Measurements from ENCODE around the gene PRRT1. TPM values are rescaled to one million over a fixed set of nuclear protein-coding genes. Genes with fewer than 3 reads are reported as not detected.
A peak's percentile ranks its signal among the peaks of the same experiment; 100 is the strongest.

Gene PRRT1
- total and polyA plus RNA-seq, 11 donors, result 0.28 to 1.1 (median 0.62) TPM

GRCh38 chr6:32174416-32174815, 22.7 kb upstream of the PRRT1 start:
- Histone ChIP-seq H3K27me3 (no peaks in the 10 kb centered on the region), H3K9me3 (no peaks in the 10 kb centered on the region), H3K4me3 (peak overlapping the region in 5 of 12 donors; percentile 81 to 98 (median 88)), H3K27ac (no peak overlapping the region), H3K36me3 (peaks cover 0 to 23% (median 19%) of the 10 kb centered on the region in 9 donors), H3K4me1 (peaks cover 5 to 48% (median 29%) of the 10 kb centered on the region in 12 donors)
- intact Hi-C loops (cut with DNase I), result loop anchor here in 2 of 10 donors (10.0 kb wide), 1 partner anchor 510 kb away; the partner anchor contains the start of genes C6orf47 (in 2 of the 2), CSNK2B (in 2 of the 2), GPANK1 (in 2 of the 2) and LY6G5B (in 2 of the 2)
- ATAC-seq (no peak), DNase-seq (no peak)
- WGBS, 4 donors, result 82 to 90% (median 83%) methylated on average over 1 of the region's 1 CpG
- TF ChIP-seq POLR2A (IDR thresholded peaks at IDR 0.05), result no peak
- no peak for TF ChIP-seq CTCF (IDR thresholded peaks at IDR 0.05)

DNA sequence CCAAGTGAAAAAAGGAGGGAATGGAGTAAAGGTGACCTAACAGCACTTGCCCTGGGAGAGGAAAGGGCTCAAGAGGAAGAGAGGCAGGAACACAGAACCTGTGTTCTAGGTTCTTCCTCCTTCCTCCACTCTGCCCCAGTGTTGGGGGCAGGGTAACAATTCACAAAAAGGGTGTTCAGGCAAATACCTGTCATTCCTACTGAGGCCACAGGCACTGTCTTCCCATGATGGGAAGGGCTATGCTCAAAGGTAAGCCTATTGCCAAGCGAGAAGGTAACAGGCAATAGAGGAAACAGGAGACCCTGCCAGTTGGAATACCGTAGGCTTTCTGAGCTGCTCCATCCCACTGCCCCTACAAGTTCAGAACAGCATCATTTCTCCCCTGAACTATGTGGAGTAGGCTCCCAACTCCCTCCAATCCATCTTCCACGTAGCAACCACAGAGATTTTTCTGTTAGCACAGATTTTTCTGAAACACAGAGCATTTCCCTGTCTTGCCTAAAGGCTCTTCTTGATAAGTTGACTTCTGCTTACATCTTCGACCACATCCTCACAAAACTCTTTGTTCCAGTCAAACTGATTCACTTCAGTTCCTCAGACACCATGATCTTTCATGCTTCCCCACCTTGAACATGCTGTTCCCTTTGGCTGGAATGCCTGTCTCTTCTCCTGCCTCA, 21.4 kb upstream of the PRRT1 start:
- no peak overlapping the region for H3K4me3 ChIP-seq
- TF ChIP-seq POLR2A (IDR thresholded peaks at IDR 0.05) (no peak), CTCF (IDR thresholded peaks at IDR 0.05) (no peak)
- no peak overlapping the region for H3K27ac ChIP-seq
- intact Hi-C loops (cut with DNase I), result loop anchor here in 2 of 10 donors (10.0 kb wide), 1 partner anchor 508 kb away; the partner anchor contains the start of genes C6orf47 (in 2 of the 2), CSNK2B (in 2 of the 2), GPANK1 (in 2 of the 2) and LY6G5B (in 2 of the 2)
- H3K27me3 ChIP-seq, result no peaks in the 10 kb centered on the region
- H3K36me3 ChIP-seq, result peaks cover 0 to 33% (median 31%) of the 10 kb centered on the region in 9 donors
- H3K9me3 ChIP-seq, result no peaks in the 10 kb centered on the region
- H3K4me1 ChIP-seq, result peaks cover 5 to 39% (median 22%) of the 10 kb centered on the region in 12 donors
- 80 to 88% (median 84%) methylated on average over 4 of the region's 4 CpGs for WGBS, 4 donors
- DNase-seq, result no peak
- no peak for ATAC-seq

- H3K4me3 ChIP-seq, result no peak overlapping the region
- H3K36me3 ChIP-seq, result peaks cover 0 to 53% (median 49%) of the 10 kb centered on the region in 9 donors
- peaks cover 0 to 28% (median 12%) of the 10 kb centered on the region in 12 donors for H3K4me1 ChIP-seq
- H3K9me3 ChIP-seq, result no peaks in the 10 kb centered on the region
- no peaks in the 10 kb centered on the region for H3K27me3 ChIP-seq
- ATAC-seq (no peak), DNase-seq (no peak)
- intact Hi-C loops (cut with DNase I), result loop anchor here in 2 of 10 donors (10.0 kb wide), 1 partner anchor 506 kb away; the partner anchor contains the start of genes C6orf47 (in 2 of the 2), CSNK2B (in 2 of the 2), GPANK1 (in 2 of the 2) and LY6G5B (in 2 of the 2)
- TF ChIP-seq POLR2A (IDR thresholded peaks at IDR 0.05) (no peak), CTCF (IDR thresholded peaks at IDR 0.05) (no peak)
- 91 to 96% (median 94%) methylated on average over 6 of the region's 6 CpGs for WGBS, 4 donors
- H3K27ac ChIP-seq, result no peak overlapping the region
Measured at GRCh38 chr6:32171234-32171633, 19.5 kb upstream of the PRRT1 start.

- peaks cover 0 to 60% (median 55%) of the 10 kb centered on the region in 9 donors for H3K36me3 ChIP-seq
- no peak overlapping the region for H3K27ac ChIP-seq
- H3K4me1 ChIP-seq, result peaks cover 0 to 25% (median 9%) of the 10 kb centered on the region in 12 donors
- ATAC-seq (no peak), DNase-seq (no peak)
- no peaks in the 10 kb centered on the region for H3K27me3 ChIP-seq
- intact Hi-C loops (cut with DNase I), result loop anchor here in 2 of 10 donors (10.0 kb wide), 1 partner anchor 505 kb away; the partner anchor contains the start of genes C6orf47 (in 2 of the 2), CSNK2B (in 2 of the 2), GPANK1 (in 2 of the 2) and LY6G5B (in 2 of the 2)
- H3K9me3 ChIP-seq, result no peaks in the 10 kb centered on the region
- no peak overlapping the region for H3K4me3 ChIP-seq
- 92 to 96% (median 93%) methylated on average over 10 to 11 of the region's 11 CpGs for whole genome bisulfite sequencing, 4 donors
- no peak for TF ChIP-seq POLR2A (IDR thresholded peaks at IDR 0.05)
- TF ChIP-seq CTCF (IDR thresholded peaks at IDR 0.05), result no peak
Measured at GRCh38 chr6:32170294-32170693, 18.6 kb upstream of the PRRT1 start.
